Adrenal gland (tissue), 12 donors: Measurements from ENCODE around the gene GRIP1. TPM values are rescaled to one million over a fixed set of nuclear protein-coding genes. Genes with fewer than 3 reads are reported as not detected.

Experiments used
- DNase-seq, 7 donors: peaks; one replicate each; pipeline ENCODE4 v3.0.0-alpha.2; 2019 to 2020
- H3K27ac ChIP-seq, 5 donors: fragments of 200-600 bp; sonication (generic) in 4 of 5; 1 replicate in 3 of 5; 2 replicates in 2 of 5; pipeline versions ENCODE4 v1.5.1 to v1.8.0; 2016 to 2020; ENCODE audit warnings: mild to moderate bottlenecking in 1 of 5
- H3K27me3 ChIP-seq: fragments of 200-600 bp; 2 replicates; pipeline ENCODE4 v1.8.0; 2021
- H3K36me3 ChIP-seq, 2 donors: fragments of 200-600 bp; replicated peaks in 1 of 2; 1 replicate in 1 of 2; 2 replicates in 1 of 2; pipeline versions ENCODE4 v1.5.1 to v1.8.0; 2018 to 2022
- H3K4me1 ChIP-seq, 2 donors: fragments of 200-600 bp; replicated peaks in 1 of 2; 1 replicate in 1 of 2; 2 replicates in 1 of 2; pipeline versions ENCODE4 v1.5.1 to v1.8.0; 2018 to 2021
- H3K4me3 ChIP-seq, 4 donors: fragments of 200-600 bp; sonication (generic) in 3 of 4; one replicate each; pipeline ENCODE4 v1.5.1; 2016 to 2018
- H3K9me3 ChIP-seq, 3 donors: fragments of 200-600 bp; sonication (generic) in 1 of 3; replicated peaks in 1 of 3; 1 replicate in 2 of 3; 2 replicates in 1 of 3; pipeline versions ENCODE4 v1.5.1 to v1.8.0; 2016 to 2021
- POLR2A ChIP-seq, 2 donors: fragments of 450-650 bp; IDR thresholded peaks; one replicate each; pipeline ENCODE4 v1.6.1; 2017; ENCODE audit warnings: antibody characterized with exemption in 2 of 2, mild to moderate bottlenecking in 2 of 2, moderate library complexity in 1 of 2
- WGBS, 4 donors: extraction: QIAGEN DNeasy Blood & Tissue Kit in 2 of 4; methylation state at CpG; one replicate each; pipeline versions ENCODE4 v1.1.5 to v1.1.7; 2013 to 2017; 5-methylcytosine and 5-hydroxymethylcytosine counted together
- intact Hi-C, 2 donors: fragments of 100-400 bp; cut with DNase I; formaldehyde crosslinking; loops; one replicate each; pipeline versions ENCODE4 v1.14.1 to v1.15.0; 2022 to 2023
- polyA plus RNA-seq, 3 donors: library from polyadenylated mRNA; stranded (reverse); fragments of 200-250 nt in 2 of 3; fragments of 350-450 nt in 1 of 3; fragmentation: Illumina TruSeq in 1 of 3; extraction: RNeasy Lipid Tissue Mini Kit (QIAGEN cat#74804) in 1 of 3; gene quantifications; one replicate each; pipeline ENCODE4 v1.2.3, GENCODE V29; 2013 to 2014
- total RNA-seq, 9 donors: library from RNA; depleted of rRNA in 4 of 9; stranded (reverse); fragments of >200 nt in 4 of 9; fragments of 120-200 nt in 1 of 9; fragmentation: NEBNext Ultra II Directional in 1 of 9; extraction: Animal tissue kit (Norgen Biotek cat#: 25700) in 1 of 9; gene quantifications; one replicate each; pipeline versions ENCODE4 v1.1.0 to v1.2.4, GENCODE V29; 2013 to 2023
- TF ChIP-seq, protein P1 (sequence below), 6 experiments: fragments of 450-650 bp in 4 of 6; fragments of 200-600 bp in 2 of 6; sonication (generic) in 1 of 6; IDR thresholded peaks; 1 replicate in 5 of 6; 2 replicates in 1 of 6; pipeline versions ENCODE4 v1.5.1 to v1.8.0; 2016 to 2021; ENCODE audit warnings: antibody characterized with exemption in 6 of 6, mild to moderate bottlenecking in 2 of 6, moderate library complexity in 1 of 6
- donor health status: healthy with polysubstance abuse.
- donor health status: Bipolar disorder and iron deficiency.
- donor health status: DM: yes; HTN: yes; CAD: no.
- donor health status: DM: no; HTN: no; CAD: no.
- donor health status: DM: no; HTN: no; CAD: no.
- donor health status: DM: yes; HTN: yes; CAD: no.

GRIP1 gene
- total and polyA plus RNA-seq, 12 donors, result 0.54 to 10.8 (median 2.4) TPM

DNA sequence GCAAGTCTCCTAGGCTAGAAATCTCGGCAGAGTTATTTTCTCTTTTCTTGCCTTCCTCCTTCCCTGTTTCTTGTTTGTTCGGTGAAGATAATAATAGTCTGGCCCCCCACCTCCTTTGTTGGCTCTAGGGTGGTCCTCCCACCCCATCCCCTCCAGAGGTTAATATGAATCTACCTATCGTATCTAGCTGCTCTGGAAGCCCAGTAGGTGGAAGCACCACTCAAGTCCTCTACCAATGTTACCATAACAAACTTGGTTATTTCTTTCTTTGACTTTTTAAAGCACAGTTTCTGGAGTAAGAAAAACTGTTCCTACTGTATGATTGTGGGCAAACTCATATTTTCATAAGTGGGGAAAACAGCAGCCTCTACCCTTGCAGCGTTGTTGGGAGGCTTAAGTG is 19.7 kb upstream of the GRIP1 start:
- DNase-seq, result no peak
- Histone ChIP-seq H3K27me3 (peaks cover 6% of the 10 kb centered on the region), H3K4me1 (no peaks in the 10 kb centered on the region), H3K9me3 (no peaks in the 10 kb centered on the region), H3K36me3 (no peaks in the 10 kb centered on the region), H3K27ac (no peak overlapping the region), H3K4me3 (no peak overlapping the region)
- intact Hi-C loops, result loop anchor here in 1 of 2 donors (10.0 kb wide), 1 partner anchor 424 kb away; no protein-coding TSS in a partner anchor
- 79 to 86% (median 80%) methylated on average over 4 of the region's 4 CpGs for WGBS, 4 donors
- no peak for TF ChIP-seq POLR2A (IDR thresholded peaks at IDR 0.05)
- TF ChIP-seq, protein P1, sequence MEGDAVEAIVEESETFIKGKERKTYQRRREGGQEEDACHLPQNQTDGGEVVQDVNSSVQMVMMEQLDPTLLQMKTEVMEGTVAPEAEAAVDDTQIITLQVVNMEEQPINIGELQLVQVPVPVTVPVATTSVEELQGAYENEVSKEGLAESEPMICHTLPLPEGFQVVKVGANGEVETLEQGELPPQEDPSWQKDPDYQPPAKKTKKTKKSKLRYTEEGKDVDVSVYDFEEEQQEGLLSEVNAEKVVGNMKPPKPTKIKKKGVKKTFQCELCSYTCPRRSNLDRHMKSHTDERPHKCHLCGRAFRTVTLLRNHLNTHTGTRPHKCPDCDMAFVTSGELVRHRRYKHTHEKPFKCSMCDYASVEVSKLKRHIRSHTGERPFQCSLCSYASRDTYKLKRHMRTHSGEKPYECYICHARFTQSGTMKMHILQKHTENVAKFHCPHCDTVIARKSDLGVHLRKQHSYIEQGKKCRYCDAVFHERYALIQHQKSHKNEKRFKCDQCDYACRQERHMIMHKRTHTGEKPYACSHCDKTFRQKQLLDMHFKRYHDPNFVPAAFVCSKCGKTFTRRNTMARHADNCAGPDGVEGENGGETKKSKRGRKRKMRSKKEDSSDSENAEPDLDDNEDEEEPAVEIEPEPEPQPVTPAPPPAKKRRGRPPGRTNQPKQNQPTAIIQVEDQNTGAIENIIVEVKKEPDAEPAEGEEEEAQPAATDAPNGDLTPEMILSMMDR (IDR thresholded peaks at IDR 0.05), result no peak

DNA sequence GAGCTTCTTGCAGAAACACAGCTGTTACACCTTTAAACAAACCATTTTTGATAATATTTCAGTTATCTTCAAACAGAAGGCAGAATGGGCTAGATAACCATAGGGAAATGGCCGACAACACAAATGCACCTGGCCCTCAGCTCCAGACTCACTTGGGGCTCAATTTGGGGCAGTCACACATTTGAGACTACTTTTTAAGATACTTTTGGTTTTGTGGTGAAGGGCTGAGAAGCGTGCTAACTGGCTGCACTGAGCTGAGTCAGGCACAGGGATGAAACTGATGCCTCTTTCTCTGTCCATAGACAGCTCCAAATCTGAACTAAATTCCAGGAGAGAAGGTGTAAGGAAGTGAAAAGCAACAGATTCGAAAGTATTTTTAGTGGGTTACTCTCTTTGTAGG is 18.5 kb upstream of the GRIP1 start:
- Histone ChIP-seq H3K36me3 (no peaks in the 10 kb centered on the region), H3K27ac (no peak overlapping the region), H3K4me3 (no peak overlapping the region), H3K4me1 (no peaks in the 10 kb centered on the region), H3K9me3 (no peaks in the 10 kb centered on the region), H3K27me3 (peaks cover 6% of the 10 kb centered on the region)
- WGBS, 4 donors, result 67 to 74% (median 72%) methylated on average over 3 of the region's 3 CpGs
- TF ChIP-seq, protein P1 (IDR thresholded peaks at IDR 0.05), result no peak
- TF ChIP-seq POLR2A (IDR thresholded peaks at IDR 0.05), result no peak
- intact Hi-C loops, result loop anchor here in 1 of 2 donors (10.0 kb wide), 1 partner anchor 423 kb away; no protein-coding TSS in a partner anchor
- DNase-seq, result no peak

DNA sequence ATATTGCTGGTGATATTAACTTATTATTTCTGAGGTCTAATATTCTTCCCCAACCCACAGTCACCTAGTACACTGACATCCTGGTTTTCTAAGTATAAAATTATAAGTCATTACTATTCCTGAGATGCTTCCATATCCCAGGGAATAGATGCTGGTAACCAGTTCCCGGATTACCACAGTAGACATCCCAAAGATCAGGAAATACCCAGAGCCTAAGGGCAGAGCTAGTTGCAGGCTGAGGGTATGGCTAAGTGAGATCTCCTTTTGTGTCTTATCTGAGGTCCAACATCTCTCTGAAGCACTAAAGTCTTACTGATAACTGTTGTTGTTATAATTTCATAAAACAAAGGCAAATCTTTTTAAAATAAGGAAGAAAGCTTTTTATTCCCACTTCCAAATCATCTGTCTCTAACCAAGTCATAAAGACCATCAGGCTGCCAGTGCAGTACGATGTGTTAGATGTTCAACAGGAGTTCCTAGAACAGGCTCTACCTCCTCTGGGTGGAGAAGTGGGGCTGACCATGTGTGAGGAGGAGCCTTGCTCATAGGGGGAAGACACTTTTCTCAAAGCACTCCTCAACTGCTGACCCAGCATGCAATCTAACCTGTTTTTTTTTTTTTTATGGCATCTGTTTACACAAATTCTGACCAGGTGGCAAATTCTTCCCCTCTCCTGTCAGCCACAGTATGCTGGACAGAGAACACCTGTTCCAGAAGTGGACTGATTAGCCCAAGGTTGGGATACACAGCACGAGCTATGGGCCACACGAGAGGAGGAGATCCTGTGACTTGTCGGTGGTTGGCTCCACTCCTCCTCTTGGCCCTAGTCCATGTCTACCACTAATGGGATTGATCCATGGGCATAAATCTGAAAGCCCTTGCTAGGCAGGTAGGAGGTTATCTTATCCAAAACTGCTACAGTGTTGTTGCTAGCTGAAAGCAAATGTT is 16.1 kb upstream of the GRIP1 start:
- WGBS, 4 donors, result 50 to 69% (median 62%) methylated on average over 5 of the region's 5 CpGs
- H3K4me1 ChIP-seq, result no peaks in the 10 kb centered on the region
- H3K9me3 ChIP-seq, result no peaks in the 10 kb centered on the region
- no peaks in the 10 kb centered on the region for H3K27me3 ChIP-seq
- TF ChIP-seq POLR2A (IDR thresholded peaks at IDR 0.05), result no peak
- TF ChIP-seq, protein P1 (IDR thresholded peaks at IDR 0.05), result no peak
- no peak for DNase-seq
- no peaks in the 10 kb centered on the region for H3K36me3 ChIP-seq
- intact Hi-C loops, result loop anchor here in 1 of 2 donors (10.0 kb wide), 1 partner anchor 420 kb away; no protein-coding TSS in a partner anchor
- H3K4me3 ChIP-seq, result no peak overlapping the region
- H3K27ac ChIP-seq, result no peak overlapping the region

DNA sequence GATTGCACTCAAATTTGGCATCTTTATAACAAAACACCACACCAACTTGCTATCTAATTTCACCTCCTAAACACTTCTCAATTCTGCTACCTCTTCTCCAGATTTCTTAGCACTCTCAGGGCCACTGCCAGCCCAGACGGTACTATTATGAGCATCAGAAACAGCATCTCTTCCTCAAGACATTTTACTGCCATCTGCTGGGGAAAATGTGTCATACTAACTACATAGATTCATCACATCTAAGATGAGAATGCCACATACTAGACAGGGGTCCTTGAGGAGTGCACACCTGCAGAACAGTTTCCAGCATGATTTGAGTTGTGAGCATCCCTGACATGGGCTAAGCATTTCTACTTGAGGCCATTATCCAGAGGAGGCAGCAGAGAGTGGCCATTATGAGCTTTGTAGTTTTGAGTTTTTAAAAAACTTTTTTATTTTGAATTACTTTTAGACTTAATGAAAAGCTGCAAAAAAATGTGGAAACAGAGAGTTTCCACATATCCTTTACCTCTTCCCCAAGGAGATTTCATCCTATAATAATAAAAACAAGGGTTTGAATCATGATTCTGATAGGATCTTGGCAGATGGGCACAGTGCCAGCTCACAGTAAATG is 15.1 kb upstream of the GRIP1 start:
- Histone ChIP-seq H3K9me3 (no peaks in the 10 kb centered on the region), H3K27me3 (no peaks in the 10 kb centered on the region), H3K4me1 (no peaks in the 10 kb centered on the region), H3K36me3 (no peaks in the 10 kb centered on the region), H3K27ac (no peak overlapping the region), H3K4me3 (no peak overlapping the region)
- peak in 4 of 7 donors; percentile 9 to 21 (median 20) for DNase-seq
- intact Hi-C loops, result loop anchor here in 1 of 2 donors (10.0 kb wide), 1 partner anchor 419 kb away; no protein-coding TSS in a partner anchor
- TF ChIP-seq, protein P1 (IDR thresholded peaks at IDR 0.05), result peak; percentile 37 to 63 (median 54)
- TF ChIP-seq POLR2A (IDR thresholded peaks at IDR 0.05), result no peak
- 0 to 6% (median 0%) methylated on average over 1 of the region's 1 CpG for WGBS, 4 donors
